Measurements from ENCODE around the gene VPS54.
"Not testable (repeated sequence)": the region's sequence is repeated elsewhere in the genome, so short reads cannot be mapped to it uniquely, and the experiment has no call there.

The VPS54 gene

GRCh38 chr2:64021578-64021977, 2.4 kb upstream of the VPS54 start:
- no peak for DNase-seq

DNA sequence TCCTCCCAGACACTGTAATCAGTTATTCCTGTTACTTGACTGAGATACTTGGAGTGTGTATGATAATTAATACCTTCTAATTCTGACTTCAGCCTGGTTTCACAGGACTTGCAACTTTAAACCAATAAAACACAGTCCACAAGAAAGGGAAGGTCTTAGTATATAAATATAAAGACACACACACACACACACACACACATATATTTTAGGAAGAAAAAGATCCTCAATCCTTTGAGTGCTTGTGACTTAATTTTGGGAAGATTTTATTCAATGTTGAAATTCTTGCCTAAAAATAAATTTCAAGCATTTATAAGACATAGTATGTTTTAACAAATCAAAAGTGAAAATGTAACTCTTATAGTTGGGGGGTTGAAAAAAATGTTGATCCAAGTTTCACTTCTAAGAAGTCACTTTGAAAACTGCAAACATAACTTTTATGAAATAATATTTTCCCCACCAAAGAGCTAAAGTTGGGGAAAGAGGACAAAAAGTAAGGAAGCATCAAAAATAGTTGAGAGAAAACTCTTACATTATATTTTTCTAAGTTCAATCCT, 824 bp upstream of the VPS54 start:
- DNase-seq: no peak

GRCh38 chr2:64018701-64019082, 536 bp downstream of the VPS54 start:
- peak; percentile 40 for DNase-seq

- no peak for DNase-seq
Measured at GRCh38 chr2:64017811-64018700, 1.2 kb downstream of the VPS54 start.

GRCh38 chr2:64015898-64016297, 3.3 kb downstream of the VPS54 start:
- no peak for DNase-seq

DNA sequence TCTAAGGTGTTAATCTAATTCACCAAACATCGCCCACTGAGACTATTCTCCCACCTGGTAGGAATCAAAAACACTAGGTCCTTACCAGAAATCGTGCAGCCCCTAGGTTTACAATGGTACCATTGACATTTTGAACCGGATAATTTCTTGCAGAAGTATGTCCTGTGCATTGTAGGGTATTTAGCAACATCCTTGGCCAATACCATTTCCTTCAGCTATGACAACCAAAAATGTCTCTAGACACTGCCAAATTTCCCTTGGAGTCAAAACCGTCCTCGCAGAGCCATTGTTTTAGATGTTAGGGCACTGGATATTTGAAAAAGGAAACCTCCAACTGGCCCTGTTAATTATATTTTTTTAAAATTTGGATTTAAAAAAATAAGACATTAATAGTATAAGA, 3.8 kb downstream of the VPS54 start:
- no peak for DNase-seq

- no peak for DNase-seq
Measured at GRCh38 chr2:64014628-64015027, 4.6 kb downstream of the VPS54 start.

- no peak for DNase-seq
Measured at GRCh38 chr2:64013053-64013452, 6.2 kb downstream of the VPS54 start.

GRCh38 chr2:64012115-64012514, 7.1 kb downstream of the VPS54 start:
- no peak for DNase-seq

DNA sequence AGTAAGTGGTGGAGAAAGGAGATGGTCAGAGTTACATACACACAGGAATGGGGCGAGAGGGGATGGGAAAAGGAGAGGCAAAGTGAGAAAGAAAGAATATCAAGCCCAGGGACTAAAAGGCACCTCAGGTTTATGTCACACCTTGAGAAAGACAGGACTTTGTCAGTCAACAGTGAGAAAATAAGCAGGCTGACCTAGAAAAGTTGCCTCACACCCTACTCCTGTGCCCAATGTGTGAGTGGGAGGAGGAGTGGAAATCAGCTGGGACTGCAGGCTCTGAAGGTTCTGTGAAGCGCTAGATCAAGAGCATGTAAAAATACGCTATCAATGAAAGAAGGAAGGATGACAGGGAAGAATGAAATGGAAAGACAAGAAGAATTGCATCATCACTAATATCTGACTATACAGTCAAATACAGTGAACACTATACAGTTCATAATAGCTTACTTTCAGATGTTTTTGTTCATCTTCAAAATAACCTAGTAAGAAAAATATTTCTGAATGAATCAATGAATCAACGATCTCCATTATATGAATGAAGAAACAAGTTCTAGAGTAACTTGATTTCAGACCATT, 10.7 kb downstream of the VPS54 start:
- DNase-seq: no peak

- no peak for DNase-seq
Measured at GRCh38 chr2:64007924-64008323, 11.3 kb downstream of the VPS54 start.

- DNase-seq: no peak
Measured at GRCh38 chr2:64005707-64006356, 13.4 kb downstream of the VPS54 start.

- DNase-seq: no peak
Measured at GRCh38 chr2:64003239-64003638, 16.0 kb downstream of the VPS54 start.

GRCh38 chr2:64001382-64002101, 17.7 kb downstream of the VPS54 start:
- DNase-seq: no peak

DNA sequence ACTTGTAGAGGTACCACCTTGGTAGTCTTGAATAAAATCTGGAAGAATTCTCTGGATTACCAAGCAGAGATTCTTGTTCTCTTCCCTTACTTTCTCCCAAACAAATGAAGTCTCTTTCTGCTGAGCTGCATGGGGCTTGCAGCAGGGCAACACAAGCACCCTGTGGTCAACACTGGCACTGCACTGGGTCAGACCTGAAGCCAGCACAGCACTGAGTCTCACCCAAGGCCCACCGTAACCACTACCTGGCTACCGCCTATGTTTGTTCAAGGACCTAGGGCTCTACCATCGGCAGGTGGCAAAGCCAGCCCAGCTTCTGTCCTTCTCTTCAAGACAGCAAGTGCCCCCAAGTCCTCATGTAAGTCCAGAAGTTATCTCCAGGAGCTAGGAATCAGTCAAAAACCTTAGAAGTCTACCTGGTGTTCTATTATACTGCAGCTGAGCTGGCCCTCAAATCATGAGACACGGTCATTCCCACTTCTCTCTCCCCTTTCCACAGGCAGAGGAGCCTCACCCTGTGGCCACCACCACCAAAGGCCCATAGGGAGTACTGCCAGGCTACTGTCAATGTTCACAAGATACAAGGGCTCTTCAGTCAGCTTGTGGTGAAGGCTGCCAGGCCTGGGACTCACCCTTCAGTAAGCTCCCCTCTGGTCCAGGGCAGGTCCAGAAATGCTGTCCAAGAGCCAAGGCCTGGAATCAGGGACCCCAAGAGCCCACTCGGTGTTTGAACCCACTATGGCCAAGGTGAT, 18.4 kb downstream of the VPS54 start:
- no peak for DNase-seq

DNA sequence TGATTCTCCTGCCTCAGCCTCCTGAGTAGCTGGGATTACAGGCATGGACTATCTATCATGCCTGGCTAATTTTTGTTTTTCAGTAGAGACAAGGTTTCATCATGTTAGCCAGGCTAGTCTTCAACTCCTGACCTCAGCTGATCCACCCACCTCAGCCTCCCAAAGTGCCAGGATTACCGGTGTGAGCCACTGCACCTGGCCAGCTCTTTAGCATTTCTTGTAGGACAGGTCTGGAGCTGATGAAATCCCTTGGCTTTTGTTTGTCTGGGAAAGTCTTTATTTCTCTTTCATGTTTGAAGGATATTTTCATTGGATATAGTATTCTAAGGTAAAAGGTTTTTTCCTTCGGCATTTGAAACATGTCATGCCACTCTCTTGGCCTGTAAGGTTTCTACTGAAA, 20.2 kb downstream of the VPS54 start:
- DNase-seq: no peak

DNA sequence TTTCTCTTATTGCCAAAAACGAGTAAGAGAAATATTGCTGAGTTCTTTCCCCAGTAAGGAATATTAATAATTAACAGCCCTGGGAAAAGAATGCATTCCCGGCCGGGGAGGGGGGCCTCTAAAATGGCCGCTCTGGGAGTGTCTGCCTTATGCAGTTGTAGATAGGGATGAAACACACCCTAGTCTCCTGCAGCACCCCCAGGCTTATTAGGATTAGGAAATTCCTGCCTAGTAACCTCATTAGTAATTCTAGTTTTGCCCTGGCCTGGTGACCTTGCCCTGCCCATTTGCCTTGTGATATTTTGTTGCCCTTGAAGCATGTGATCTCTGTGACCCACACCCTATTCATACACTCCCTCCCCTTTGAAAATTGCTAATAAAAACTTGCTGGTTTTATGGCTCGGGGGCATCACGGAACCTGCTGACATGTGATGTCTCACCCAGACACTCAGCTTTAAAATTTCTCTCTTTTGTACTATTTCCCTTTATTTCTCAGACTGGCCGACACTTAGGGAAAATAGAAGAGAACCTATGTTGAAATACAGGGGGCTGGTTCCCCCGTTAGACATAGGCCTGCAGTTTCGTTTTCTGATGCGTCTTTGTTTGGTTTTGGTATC, 22.5 kb downstream of the VPS54 start:
- not testable (repeated sequence) for DNase-seq

GRCh38 chr2:63994329-63995070, 24.7 kb downstream of the VPS54 start:
- not testable (repeated sequence) for DNase-seq

GRCh38 chr2:63993871-63994270, 25.4 kb downstream of the VPS54 start:
- DNase-seq: no peak

DNA sequence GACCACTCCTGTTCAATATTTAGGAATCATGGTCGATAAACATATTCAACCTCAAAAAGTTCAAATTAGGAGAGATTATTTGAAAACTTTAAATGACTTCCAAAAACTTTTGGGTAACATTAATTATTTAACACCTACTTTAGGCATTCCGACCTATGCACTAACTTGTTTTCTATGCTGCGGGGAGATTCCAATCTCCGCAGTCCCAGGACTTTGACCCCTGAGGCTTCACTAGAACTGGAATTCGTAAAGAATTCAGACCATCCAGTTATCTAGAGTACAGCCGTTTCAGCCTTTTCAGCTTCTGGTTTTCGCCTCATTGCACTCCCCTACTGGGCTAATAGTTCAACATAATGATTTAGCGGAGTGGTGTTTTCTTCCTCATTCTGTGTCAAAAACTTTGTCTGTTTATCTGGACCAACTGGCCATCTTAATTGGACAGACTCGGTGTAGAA, 26.1 kb downstream of the VPS54 start:
- not testable (repeated sequence) for DNase-seq

Measured in NK-92 treated with Interleukin-12 subunit alpha and Interleukin-12 subunit beta, amount 100 ng/mL, for 24 hours (cell line).